Neutrophil (primary cell): ENCODE results near the gene ZNF618.

Source experiments
- H3K27ac ChIP-seq: fragments of 200-600 bp; sonication (generic); 2 replicates; pipeline ENCODE4 v1.5.1; 2016; ENCODE audit warnings: mild to moderate bottlenecking, moderate library complexity
- H3K27me3 ChIP-seq: fragments of 200-600 bp; sonication (generic); 2 replicates; pipeline ENCODE4 v1.6.0; 2016; ENCODE audit warnings: mild to moderate bottlenecking
- H3K36me3 ChIP-seq: fragments of 200-600 bp; sonication (generic); 2 replicates; pipeline ENCODE4 v1.5.1; 2017
- H3K4me1 ChIP-seq, 2 experiments: fragments of 200-600 bp in 1 of 2; sonication (generic) in 1 of 2; 1 replicate in 1 of 2; 2 replicates in 1 of 2; pipeline versions ENCODE4 v1.5.1 to v1.6.1; 2013 to 2016; ENCODE audit warnings: low read depth in 1 of 2, low read length in 1 of 2, mild to moderate bottlenecking in 1 of 2, moderate library complexity in 1 of 2; ENCODE audit not compliant: control insufficient read depth in 1 of 2, insufficient read depth in 1 of 2
- H3K4me3 ChIP-seq, 2 experiments: fragments of 200-600 bp in 1 of 2; sonication (generic) in 1 of 2; 1 replicate in 1 of 2; 2 replicates in 1 of 2; pipeline ENCODE4 v1.5.1; 2013 to 2016; ENCODE audit warnings: low read depth in 1 of 2, low read length in 1 of 2, mild to moderate bottlenecking in 1 of 2, moderate library complexity in 1 of 2
- H3K9me3 ChIP-seq: fragments of 200-600 bp; sonication (generic); 2 replicates; pipeline ENCODE4 v1.5.1; 2016
- CTCF ChIP-seq: fragments of 200-600 bp; sonication (generic); IDR thresholded peaks from 2 replicates; pipeline ENCODE4 v1.5.1; 2016; ENCODE audit warnings: antibody characterized with exemption

The ZNF618 gene

GRCh38 chr9:114102484-114102883, 226.4 kb downstream of the ZNF618 start:
- no peak overlapping the region for H3K27ac ChIP-seq
- H3K4me3 ChIP-seq = no peak overlapping the region
- H3K9me3 ChIP-seq = no peaks in the 10 kb centered on the region
- H3K36me3 ChIP-seq = no peaks in the 10 kb centered on the region
- H3K4me1 ChIP-seq = peaks cover 0 to 6% of the 10 kb centered on the region in 2 experiments
- peaks cover 90% of the 10 kb centered on the region for H3K27me3 ChIP-seq
- TF ChIP-seq CTCF = no peak

GRCh38 chr9:114105236-114105635, 229.1 kb downstream of the ZNF618 start:
- Histone ChIP-seq H3K9me3 (no peaks in the 10 kb centered on the region), H3K27ac (no peak overlapping the region), H3K27me3 (peaks cover 68% of the 10 kb centered on the region), H3K36me3 (no peaks in the 10 kb centered on the region), H3K4me1 (no peaks in the 10 kb centered on the region), H3K4me3 (no peak overlapping the region)
- TF ChIP-seq CTCF = no peak
